Measurements from ENCODE around the gene ZNF784. TPM values are rescaled to one million over a fixed set of nuclear protein-coding genes. Genes with fewer than 3 reads are reported as not detected.

ZNF784 gene
- total RNA-seq, result 6.5 TPM

GRCh38 chr19:55624109-55625003 is at the start of gene ZNF784:
Gene ZNF784 (minus strand): TSS chr19:55624566. CDS start chr19:55624561, 5 bp downstream.

GRCh38 chr19:55654868-55655647 is 30.7 kb upstream of the ZNF784 start, which contains the start of gene U2AF2:
Gene U2AF2 (plus strand): TSS chr19:55655035. CDS start chr19:55655105, 70 bp downstream.

GRCh38 chr19:55647732-55648584 is 23.6 kb upstream of the ZNF784 start, which contains the start of gene CCDC106:
Gene CCDC106 (plus strand): TSS chr19:55648212. CDS start chr19:55649047, 835 bp downstream.

GRCh38 chr19:55643003-55643886 is 18.9 kb upstream of the ZNF784 start, which contains the start of gene ZNF581:
Gene ZNF581 (plus strand): TSS chr19:55643649. CDS start chr19:55644572, 923 bp downstream.

GRCh38 chr19:55640577-55641425 is 16.4 kb upstream of the ZNF784 start, which contains the start of gene ZNF580:
Gene ZNF580 (plus strand): TSS chr19:55641002. CDS start chr19:55642509, 1,507 bp downstream.

GRCh38 chr19:55605637-55606470 is 18.5 kb downstream of the ZNF784 start, which contains the start of gene ZNF865:
Gene ZNF865 (plus strand): TSS chr19:55605647. CDS start chr19:55613619, 7,972 bp downstream.

GRCh38 chr19:55599842-55600661 is 24.3 kb downstream of the ZNF784 start, which contains the start of gene ZNF524:
Gene ZNF524 (plus strand): TSS chr19:55600288. CDS start chr19:55602113, 1,825 bp downstream.

GRCh38 chr19:55599468-55599841 is 24.9 kb downstream of the ZNF784 start, which contains the start of gene FIZ1:
Gene FIZ1 (minus strand): TSS chr19:55599517. CDS start chr19:55597865, 1,652 bp downstream.

GRCh38 chr19:55580628-55581144 is 43.7 kb downstream of the ZNF784 start, which contains the start of gene ZNF579:
Gene ZNF579 (minus strand): TSS chr19:55580848. CDS start chr19:55579639, 1,209 bp downstream.

Other genes with a start within 250 kb of the ZNF784 start
- not detected for gene TMEM190, start 247.7 kb downstream of the ZNF784 start, total RNA-seq
- not detected for gene TMEM238, start 240.3 kb downstream of the ZNF784 start, total RNA-seq
- gene RPL28, start 238.6 kb downstream of the ZNF784 start, total RNA-seq, result 129 TPM
- gene UBE2S, start 216.8 kb downstream of the ZNF784 start, total RNA-seq, result 43.4 TPM
- gene SHISA7, start 181.3 kb downstream of the ZNF784 start, total RNA-seq, result 4.6 TPM
- 20.5 TPM for gene ISOC2, start 162.9 kb downstream of the ZNF784 start, total RNA-seq
- gene C19orf85, start 159.8 kb downstream of the ZNF784 start, total RNA-seq, result not detected
- 1.6 TPM for gene ZNF628, start 147.9 kb downstream of the ZNF784 start, total RNA-seq
- gene NAT14, start 139.4 kb downstream of the ZNF784 start, total RNA-seq, result 20.3 TPM
- gene SSC5D, start 136.1 kb downstream of the ZNF784 start, total RNA-seq, result 0.23 TPM
- not detected for gene SBK2, start 87.4 kb downstream of the ZNF784 start, total RNA-seq
- not detected for gene SBK3, start 79.0 kb downstream of the ZNF784 start, total RNA-seq
- gene ZNF579, start 43.7 kb downstream of the ZNF784 start, total RNA-seq, result 4.6 TPM
- gene FIZ1, start 25.0 kb downstream of the ZNF784 start, total RNA-seq, result 5.3 TPM
- gene ZNF524, start 24.3 kb downstream of the ZNF784 start, total RNA-seq, result 3.0 TPM
- 1.8 TPM for gene ZNF865, start 18.9 kb downstream of the ZNF784 start, total RNA-seq
- gene ZNF580, start 16.4 kb upstream of the ZNF784 start, total RNA-seq, result 6.9 TPM
- gene ZNF581, start 19.1 kb upstream of the ZNF784 start, total RNA-seq, result 7.8 TPM
- gene CCDC106, start 23.6 kb upstream of the ZNF784 start, total RNA-seq, result 16.6 TPM
- gene U2AF2, start 30.5 kb upstream of the ZNF784 start, total RNA-seq, result 76.1 TPM
- gene EPN1, start 50.7 kb upstream of the ZNF784 start, total RNA-seq, result 33.2 TPM
- gene NLRP9, start 113.8 kb upstream of the ZNF784 start, total RNA-seq, result not detected
- gene RFPL4A, start 134.5 kb upstream of the ZNF784 start, total RNA-seq, result not detected
- gene RFPL4AL1, start 144.6 kb upstream of the ZNF784 start, total RNA-seq, result not detected
- under 0.01 TPM for gene NLRP11, start 207.4 kb upstream of the ZNF784 start, total RNA-seq
- under 0.01 TPM for gene NLRP4, start 212.0 kb upstream of the ZNF784 start, total RNA-seq

Data from diencephalon (tissue), 1 donor.